22Rv1 (cell line): Measurements from ENCODE around the gene CCDC182.

Experiments used
- CTCF ChIP-seq: fragments of 450-650 bp; IDR thresholded peaks from 2 replicates; pipeline ENCODE4 v1.5.1; 2017; ENCODE audit warnings: mild to moderate bottlenecking
- ZFX ChIP-seq: fragments of 450-650 bp; IDR thresholded peaks from 2 replicates; pipeline ENCODE4 v1.6.1; 2017; ENCODE audit warnings: antibody characterized with exemption, borderline replicate concordance

- no peak for TF ChIP-seq CTCF
- TF ChIP-seq ZFX: no peak
Observed at GRCh38 chr17:57781386-57782061, 36.4 kb upstream of the CCDC182 start.
